GM18868 (cell line): ENCODE measurements around the gene CDH23.

ENCODE experiments used
- ATAC-seq: cut with Tn5 transposase; IDR thresholded peaks from one replicate; pipeline ENCODE4 v1.9.1; 2021; ENCODE audit warnings: mild to moderate bottlenecking, moderate library complexity; ENCODE audit not compliant: unreplicated experiment

CDH23 gene

DNA sequence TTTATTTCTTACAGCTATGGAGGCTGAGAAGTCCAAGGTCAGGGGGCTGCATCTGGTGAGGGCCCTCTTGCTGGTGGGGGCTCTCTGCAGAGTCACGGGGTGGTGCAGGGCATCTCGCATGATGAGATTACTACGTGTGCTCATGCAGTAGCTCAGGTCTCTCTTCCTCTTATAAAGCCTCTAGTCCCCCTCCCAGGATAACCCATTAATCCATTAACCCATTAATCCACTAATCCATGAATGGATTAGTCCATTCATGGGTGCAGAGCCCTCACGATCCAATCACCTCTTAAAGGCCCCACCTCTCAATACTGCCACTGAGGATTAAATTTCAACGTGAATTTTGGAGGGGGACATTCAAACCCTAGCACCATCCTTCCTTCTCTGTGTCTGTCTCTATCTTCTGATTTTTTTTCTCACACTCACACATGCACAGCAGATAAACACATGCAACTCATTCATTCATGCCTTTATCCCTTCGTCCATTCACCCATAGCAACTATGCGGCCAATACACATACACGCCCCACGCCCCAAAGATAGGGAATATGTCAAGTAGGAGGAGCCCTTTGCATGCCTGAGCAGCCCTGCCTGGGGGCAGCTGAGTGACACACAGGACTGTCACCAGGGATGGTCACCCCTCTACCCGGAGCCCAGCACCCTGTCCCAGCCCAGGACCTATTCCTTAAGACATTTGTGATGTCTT lies 236.3 kb downstream of the CDH23 start:
- ATAC-seq, result no peak

DNA sequence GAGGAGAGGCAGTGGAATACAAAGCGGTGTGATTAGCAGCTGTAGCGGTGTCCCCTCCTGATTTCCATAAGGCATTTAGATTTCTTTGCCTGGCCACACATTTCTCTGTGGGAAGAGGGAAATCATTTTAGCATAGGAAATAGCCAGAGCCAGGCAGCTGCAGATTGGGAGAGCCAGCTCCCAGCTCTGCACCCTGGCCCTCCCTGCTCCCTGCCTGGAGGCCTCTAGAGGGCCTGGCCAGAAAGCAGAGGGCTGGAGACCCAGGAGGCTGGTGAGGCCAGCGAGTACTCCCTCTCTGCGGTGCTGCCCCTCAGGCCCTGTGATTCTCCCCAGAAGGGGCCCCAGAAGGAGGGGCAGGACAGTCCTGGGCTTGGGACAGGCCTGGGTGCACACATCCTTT lies 237.2 kb downstream of the CDH23 start:
- ATAC-seq, result no peak

DNA sequence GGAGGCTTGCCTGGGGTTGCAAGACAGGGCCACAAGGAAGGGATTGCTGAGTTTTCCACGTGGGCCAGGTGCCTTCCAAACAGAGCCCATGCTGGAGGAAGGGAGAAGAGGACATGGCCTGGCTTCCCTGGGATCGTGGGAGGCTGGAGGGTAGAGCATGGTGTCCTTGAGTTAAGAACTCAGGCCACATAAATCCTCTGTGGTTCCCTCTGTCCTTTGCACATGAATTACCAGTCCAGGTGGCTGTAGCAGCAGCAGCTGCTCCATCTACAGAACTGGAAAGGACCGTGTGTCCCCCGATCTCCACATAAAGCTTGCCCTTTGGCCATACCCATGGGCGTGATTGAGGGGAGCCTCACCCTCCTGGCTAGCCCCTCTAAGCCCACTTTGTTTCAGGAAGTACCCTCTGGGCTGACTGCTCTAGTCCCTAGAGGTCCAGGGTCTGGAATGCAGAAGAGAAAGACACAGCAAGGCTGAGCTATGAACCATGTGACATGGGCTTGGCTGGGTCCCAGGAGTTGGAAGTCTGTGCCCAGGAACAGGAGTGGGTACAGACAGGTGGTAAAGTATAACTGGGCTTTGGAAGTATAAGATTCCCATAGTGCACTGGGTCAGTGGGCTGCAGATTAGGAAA lies 237.9 kb downstream of the CDH23 start:
- no peak for ATAC-seq

DNA sequence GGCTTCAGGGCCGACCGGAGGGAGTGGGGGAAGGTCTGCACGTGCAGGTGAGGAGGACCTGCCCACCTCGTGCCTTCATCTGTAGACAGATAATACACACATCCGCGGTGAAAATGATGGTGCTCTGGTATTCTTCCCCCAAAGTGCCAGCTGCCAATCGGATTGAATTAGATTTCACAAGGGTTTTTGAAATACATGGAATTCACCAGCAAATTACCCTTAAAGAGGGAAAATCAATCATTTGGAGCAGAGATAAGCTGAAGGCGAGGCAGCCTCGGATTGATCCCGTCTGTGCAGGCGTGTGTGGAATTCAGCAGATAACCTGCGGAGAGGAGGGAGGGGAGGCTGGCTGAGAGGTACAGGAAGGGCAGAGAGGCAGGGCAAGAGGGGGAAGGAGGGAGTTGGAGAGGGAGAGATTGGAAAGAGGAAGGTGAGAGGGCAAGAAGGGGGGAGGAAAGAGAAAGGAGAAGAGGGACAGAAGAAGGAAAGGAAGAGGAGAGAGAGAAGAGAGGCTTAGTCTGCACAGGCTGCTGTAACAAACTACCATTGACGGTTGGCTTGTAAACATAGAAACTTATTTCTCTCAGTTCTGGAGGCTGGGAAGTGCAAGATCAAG lies 238.6 kb downstream of the CDH23 start:
- no peak for ATAC-seq

DNA sequence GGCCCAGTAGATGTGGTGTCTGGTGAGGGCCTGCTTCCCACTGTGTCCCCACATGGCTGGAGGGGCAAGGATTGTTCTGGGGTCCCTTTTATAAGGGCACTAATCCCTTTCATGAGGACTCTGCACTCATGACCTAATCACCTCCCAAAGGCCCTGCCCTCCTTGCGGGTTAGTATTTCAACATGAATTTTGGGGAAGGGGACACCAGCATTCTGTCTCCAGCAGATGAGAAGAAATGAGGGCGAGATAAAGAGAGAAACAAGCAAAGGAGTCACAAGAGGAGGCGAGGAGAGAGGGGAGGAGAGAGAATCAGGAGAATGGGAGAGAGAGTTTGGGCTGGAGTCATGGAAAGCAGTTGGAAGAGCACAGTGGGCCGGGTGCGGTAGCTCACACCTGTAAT lies 239.1 kb downstream of the CDH23 start:
- ATAC-seq, result no peak

DNA sequence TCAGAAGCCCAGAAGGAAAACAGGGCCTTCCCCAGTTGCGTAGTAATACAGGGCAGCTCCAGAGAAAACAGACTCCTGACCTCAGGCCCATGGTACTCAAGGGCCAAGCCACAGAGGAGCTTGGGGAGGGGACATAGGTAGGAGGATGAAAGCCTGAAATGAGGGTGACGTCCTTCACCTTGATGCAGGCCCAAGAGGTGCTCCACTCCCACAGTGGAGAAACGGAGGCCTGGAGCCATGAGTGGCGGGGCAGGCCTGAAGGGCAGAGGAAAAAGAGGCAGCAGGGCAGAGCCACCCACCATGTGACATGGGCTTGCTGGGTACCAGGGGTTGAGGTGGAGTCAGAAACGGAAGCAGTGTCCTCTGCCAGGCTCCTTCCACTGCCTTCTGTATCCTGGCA lies 239.9 kb downstream of the CDH23 start:
- ATAC-seq, result no peak

DNA sequence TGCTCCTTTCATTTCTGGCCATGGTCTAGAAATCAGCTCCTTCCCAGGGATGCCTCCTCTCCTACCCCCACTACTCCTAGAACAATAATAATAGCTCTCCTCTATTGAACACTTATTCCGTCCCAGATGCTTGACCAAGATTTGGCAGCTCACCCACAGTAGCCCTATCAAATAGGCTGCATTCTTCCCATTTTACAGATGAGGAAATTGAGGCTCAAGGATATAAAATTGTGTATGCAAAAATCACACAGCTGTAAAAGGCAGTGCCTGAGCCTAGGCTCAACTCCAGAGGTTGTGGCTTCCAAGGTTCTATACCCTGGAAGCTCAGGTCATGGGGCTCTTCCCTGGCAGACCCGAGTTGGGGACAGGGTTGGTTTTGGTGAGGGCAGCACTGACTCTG lies 240.6 kb downstream of the CDH23 start:
- ATAC-seq, result no peak

DNA sequence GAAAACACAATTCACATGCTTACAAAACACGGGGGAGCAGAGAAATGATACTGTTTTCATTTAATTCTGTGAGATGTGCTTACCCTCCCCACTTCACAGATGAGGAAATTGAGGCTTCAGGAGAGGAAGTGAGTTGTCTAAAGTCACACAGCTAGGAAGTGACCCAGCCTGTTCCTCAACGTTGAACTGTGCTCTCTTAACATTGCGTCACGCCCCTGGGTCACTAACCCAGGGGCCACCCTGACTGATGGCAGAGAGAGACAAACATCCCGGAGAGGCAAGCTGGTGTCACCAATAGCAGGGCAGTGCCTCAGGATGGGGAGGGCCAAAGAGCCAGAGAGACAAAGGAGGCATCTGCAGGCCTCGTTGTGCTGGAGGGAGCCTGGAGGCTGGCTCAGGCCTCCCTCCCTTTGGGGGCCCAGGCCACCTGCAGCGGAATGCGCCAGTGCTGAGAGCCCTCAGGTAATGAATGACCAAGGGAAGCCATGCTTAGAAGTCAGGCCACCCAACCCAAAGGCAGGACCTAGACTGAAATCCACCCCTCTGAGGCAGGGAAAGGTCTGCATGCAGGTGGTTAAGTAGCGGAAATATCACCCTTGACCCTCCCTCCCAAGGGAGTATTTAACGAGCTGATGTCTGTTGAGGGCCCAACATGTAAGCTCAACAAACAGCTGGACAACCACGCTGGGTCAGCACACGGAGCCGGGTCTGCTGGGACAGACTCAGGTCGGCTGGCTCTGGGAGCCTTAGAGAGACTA lies 241.5 kb downstream of the CDH23 start:
- ATAC-seq, result no peak

DNA sequence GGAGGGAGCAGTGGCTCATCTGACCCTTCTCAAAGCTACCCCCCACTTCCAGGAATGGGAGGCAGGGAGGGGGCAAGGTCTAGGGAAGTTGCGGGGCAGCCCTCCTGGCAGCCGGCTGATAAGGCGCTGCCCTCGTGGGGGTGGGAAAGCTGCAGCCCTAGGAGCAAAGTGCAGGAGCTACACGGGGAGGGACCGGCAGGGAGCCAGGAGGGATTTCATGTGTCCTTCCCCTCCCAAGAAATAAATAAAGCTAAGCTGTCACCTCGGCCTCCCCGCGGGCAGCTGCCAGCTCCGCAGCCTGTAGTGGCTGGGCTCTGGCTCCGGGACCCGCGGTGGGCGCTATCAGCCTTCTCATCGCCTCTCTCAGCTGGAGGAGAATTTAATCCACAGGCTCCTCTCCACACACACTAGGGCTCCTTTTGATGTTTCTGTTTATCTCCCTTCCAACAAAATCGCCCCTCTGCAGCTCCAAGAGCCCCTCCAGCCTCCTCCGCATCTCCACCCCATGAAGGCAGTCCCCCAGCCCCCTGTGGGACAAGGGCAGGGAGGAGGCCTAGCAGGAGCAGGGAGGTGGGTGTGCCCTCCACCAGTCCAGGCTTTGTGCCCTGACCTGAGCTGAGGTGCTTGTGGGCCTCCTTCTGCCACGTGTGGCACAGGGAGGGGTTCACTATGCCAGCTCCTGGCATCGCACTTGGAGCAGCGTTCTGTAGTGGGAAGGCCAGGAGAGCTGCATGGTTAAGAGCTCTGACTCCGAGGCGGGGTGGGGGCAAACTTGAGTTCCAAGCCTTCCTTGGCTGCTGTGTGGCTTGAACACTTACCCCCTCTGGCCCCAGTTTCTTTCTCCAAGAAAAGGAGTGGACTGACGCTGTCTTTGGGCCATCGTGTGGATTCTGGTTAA lies 242.4 kb downstream of the CDH23 start:
- no peak for ATAC-seq

DNA sequence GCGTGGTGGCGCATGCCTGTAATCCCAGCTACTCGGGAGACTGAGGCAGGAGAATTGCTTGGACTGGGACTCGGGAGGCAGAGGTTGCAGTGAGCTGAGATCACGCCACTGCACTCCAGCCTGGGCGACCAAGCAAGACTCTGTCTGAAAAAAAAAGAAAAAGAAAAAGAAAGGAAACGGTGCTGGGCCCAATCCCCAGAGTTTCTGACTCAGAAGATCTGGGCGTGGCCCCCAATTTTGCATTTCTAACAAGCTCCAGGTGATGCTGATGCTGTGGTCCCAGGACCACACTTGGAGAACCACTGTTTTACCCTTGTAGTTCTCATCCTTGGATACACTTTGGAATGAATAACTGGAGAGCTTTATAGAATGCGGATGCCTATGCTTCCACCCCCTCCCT lies 243.9 kb downstream of the CDH23 start:
- ATAC-seq, result no peak

DNA sequence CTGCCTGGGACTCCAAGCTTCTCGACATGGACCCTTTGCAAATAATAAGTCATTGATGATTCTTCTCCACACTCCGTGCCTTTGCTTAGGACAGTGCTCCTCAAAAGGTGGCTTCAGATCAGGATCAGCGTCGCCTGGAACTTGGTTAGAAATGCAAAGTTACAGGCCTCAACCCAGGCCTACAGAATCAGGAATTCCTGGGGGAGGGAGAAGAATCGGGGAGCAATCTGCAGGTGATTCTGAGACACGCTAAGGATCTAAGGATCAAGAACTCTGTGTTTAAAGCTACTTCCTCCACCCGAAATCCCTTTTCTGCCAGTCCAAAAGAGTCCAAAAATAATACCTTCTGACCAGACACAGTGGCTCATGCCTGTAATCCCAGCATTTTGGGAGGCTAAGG lies 244.7 kb downstream of the CDH23 start:
- ATAC-seq, result no peak

DNA sequence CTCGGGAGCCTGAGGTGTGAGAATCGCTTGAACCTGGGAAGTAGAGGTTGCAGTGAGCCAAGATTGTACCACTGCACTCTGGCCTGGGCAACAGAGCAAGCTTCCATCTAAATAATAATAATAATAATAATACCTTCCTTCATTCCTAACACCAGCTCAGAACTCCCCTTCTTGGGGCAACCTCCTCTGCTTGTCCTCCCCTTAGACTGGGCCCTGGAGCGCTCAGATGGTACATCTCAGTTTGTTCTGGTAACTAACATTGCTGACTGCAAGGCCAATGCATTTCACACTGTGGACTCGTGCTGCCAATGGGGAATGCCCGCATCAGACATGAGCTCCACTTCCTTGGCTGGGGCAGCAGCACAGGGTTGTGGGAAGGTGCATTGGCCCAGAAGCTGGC lies 245.3 kb downstream of the CDH23 start:
- no peak for ATAC-seq

DNA sequence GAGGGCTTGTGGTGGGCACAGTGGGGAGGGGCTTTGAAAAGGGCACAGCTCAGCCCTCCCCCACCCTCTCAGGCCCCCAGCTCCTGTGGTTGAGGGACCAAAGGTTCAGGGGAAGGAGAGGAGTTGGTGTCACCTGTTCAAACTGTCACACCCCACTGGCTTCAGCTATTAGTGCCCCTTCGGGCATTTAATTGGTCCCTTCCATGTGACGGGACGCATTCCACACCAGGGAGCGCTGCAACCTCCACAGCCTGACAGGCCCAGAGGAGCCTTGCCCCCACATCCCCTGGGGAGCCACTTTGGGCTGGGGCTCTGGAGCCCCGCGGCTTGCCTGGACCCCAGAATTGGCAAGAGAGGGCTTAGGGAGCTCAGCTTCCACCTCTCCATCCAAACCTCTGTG lies 247.2 kb downstream of the CDH23 start:
- peak; percentile 40 for ATAC-seq

DNA sequence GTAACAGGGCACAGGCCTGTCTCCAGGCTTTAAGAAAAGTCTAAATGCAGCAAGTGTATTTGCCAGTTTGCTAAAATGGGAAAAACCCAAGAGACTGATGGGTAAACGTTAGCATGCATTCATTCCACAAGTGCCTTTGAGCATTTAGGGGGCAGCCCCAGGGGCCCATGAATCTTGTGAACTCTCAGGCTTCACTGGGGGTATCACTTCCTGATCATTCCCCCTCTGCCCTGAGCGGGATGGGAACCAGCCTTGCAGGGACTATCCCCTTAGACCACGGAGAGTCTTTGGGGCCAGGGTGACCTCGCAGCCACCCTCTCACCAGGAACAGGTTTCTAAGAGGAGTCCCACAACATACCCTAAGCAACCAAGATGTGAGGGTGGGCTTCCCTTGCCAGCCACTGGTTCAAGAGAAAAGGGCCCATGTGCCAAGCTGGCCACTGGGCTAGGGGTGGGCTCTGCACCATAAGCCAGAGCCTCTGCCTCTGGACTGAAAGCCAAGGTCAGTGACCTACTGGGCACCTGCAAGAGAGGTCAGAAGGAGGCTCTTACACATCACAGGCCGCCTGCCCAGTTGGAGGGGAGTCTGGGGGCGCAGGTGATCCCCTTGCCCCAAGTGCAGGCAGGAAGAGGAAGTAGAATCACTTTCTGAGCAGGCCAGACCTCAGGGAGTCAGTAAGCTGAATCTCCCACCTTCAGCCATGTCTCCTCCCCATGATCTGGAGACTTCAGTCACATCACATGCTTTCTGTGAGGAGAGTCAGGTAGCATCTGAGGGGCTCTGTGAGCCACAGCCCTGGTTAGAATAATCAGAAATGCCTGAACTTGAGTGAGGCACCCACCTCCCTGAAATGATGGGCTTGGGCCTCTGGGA lies 247.8 kb downstream of the CDH23 start:
- ATAC-seq, result peak; percentile 69

DNA sequence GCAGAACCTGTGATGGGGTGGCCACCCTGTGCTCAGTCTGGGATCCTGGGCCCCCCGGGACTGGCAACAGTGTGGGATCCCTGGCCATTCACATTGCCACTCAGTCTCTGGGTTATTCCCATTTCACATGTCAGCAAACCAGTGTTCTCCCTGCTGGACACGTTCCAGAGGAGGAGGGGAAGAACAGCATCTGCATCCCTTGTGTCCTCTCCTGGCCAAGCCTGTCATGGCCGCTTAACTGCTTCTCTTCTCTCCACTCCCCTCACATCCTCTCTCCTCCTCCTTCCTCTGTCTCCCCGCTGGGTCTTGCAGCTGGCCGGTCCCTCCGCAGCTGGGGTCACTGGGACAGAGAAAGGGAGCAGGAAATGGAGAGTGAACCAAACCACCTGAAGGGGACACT lies 248.5 kb downstream of the CDH23 start:
- no peak for ATAC-seq

DNA sequence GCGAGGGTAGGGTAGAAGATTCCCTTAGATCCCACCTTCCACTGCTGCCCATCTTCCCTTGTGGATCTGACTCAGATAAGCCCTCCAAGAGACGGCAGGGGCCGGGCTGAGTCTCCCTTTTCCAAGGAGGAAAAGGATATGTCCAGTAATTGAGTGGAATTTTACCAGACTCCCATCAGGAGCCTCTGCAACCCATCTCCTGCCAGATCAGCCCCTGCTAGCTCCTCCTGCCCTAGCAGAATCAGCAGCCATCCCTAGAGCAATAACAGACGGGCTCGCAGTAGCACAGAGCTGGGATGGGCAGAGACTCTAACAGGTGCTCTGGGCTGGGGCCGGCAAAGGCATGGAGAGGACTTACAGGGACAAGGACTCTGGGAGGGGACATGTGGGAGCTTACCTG lies 249.3 kb downstream of the CDH23 start:
- ATAC-seq, result no peak

DNA sequence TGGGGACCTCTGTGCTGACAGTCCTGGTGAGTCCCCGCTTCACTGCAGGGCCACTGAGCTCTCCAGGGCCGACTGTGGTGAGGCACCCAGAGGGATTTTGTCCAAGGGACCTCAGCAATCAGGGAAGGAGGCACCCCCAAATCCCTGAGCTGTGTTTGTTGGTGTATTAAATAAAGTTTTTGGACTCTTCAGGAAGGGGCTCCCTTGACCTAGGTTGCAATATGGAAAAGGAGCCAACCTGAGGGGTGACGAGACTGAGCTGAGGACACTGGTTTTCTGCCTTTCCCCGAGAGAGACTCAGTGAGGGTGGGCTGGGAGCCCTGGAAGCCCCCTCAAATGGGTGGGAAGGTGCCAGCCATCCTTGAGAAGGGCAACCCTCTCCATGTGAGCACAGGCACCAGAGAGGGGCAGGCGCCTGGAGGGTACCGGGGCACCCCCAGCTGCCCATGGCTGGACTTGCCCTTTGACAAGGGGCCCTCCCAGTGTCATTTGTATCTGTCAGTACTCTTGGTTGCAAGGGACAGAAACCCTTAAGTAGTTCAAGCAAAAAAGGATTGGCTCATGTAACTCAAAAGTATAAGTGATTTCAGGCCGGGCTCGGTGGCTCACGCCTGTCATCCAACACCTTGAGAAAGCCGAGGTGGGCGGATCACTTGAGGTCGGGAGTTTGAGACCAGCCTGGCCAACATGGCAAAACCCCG lies 250.0 kb downstream of the CDH23 start:
- ATAC-seq, result no peak

DNA sequence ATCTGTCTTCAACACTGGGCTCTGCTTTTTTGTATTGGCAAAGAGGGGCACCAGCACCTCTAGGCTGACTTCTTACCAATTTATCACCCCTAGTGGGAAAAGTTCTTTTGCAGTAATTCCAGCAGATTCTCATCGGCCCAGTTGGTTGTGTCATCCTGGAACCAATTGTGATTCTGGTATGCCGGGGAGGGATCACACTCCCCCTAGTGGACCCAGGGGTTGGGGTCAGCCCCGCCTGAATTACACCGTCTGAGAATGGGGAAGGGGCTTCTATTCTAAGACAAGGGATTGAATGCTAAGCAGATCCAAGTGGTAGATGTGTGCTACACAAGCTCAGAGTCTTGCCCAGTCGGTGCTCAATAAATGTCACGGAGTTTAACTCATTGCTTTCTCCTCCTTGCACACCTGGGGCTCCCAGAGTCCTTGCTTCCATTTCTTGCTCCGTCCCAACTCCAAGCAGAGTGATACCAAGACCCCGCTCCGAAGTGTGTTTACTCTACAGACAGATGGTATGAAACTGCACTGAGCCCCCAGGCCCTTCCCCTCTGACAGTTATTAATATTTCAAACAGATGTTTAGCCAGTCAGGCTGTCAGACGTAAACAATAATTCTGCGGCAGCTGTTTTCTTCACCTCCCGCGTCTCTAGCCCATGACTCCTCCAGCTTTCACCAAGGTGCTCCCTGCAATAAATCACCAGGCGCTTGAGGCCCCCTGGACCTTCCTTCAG lies 251.0 kb downstream of the CDH23 start:
- ATAC-seq, result no peak
